HEK293 (cell line): ENCODE measurements around the gene RBM4.

Source experiments
- CTCF ChIA-PET: fragments of 350-600 bp; formaldehyde crosslinking; extraction: SDS; loops from one replicate; lab custom pipeline; 2021; ENCODE audit warnings: antibody characterized with exemption; lab: Yijun Ruan, JAX
- POLR2A ChIA-PET: fragments of 300-600 bp; formaldehyde crosslinking; extraction: SDS; loops from one replicate; lab custom pipeline; 2020; ENCODE audit warnings: antibody characterized with exemption, inconsistent platforms; lab: Yijun Ruan, JAX
- H3K27ac ChIP-seq: fragments of 200-500 bp; sonication (Bioruptor generic); 2 replicates; pipeline ENCODE4 v1.5.1; 2014; ENCODE audit warnings: low read depth, low read length, control low read depth, inconsistent platforms; ENCODE audit errors: extremely low read depth
- H3K36me3 ChIP-seq, 2 experiments: fragments of 200-500 bp in 1 of 2; sonication (Bioruptor generic) in 1 of 2; 1 replicate in 1 of 2; 2 replicates in 1 of 2; pipeline ENCODE4 v1.5.1; 2014 to 2017; ENCODE audit warnings: inconsistent platforms in 2 of 2, low read length in 2 of 2; ENCODE audit not compliant: control insufficient read depth in 2 of 2, insufficient read depth in 1 of 2
- H3K4me1 ChIP-seq: fragments of 200-500 bp; sonication (Bioruptor generic); 2 replicates; pipeline ENCODE4 v1.5.1; 2014; ENCODE audit warnings: mild to moderate bottlenecking, low read length, inconsistent platforms; ENCODE audit not compliant: control insufficient read depth, insufficient read depth
- H3K4me3 ChIP-seq: 2 replicates; pipeline ENCODE4 v1.5.1; 2011; ENCODE audit warnings: low read depth, mild to moderate bottlenecking, control low read depth, low read length, moderate library complexity
- H3K9me3 ChIP-seq: fragments of 200-500 bp; sonication (Bioruptor generic); 2 replicates; pipeline ENCODE4 v1.5.1; 2014; ENCODE audit warnings: low read depth, low read length, inconsistent platforms; ENCODE audit not compliant: control insufficient read depth, insufficient read depth
- BCL11A ChIP-seq: fragments of 450-650 bp; formaldehyde crosslinking; IDR thresholded peaks from 2 replicates; pipeline ENCODE4 v1.5.1; 2016; ENCODE audit warnings: low read depth, missing biosample characterization, missing genetic modification characterization
- HIC1 ChIP-seq: fragments of 450-650 bp; formaldehyde crosslinking; IDR thresholded peaks from 2 replicates; pipeline ENCODE4 v1.5.1; 2016; ENCODE audit warnings: missing biosample characterization, missing genetic modification characterization
- MEIS1 ChIP-seq: sonication (generic); formaldehyde crosslinking; IDR thresholded peaks from 2 replicates; pipeline ENCODE4 v1.8.1; 2022; ENCODE audit warnings: missing genetic modification reagents, mild to moderate bottlenecking, borderline replicate concordance
- PBX3 ChIP-seq: sonication (generic); formaldehyde crosslinking; IDR thresholded peaks from 2 replicates; pipeline ENCODE4 v1.8.1; 2022; ENCODE audit warnings: mild to moderate bottlenecking, moderate library complexity, missing genetic modification reagents
- SALL2 ChIP-seq: fragments of 450-650 bp; formaldehyde crosslinking; IDR thresholded peaks from 2 replicates; pipeline ENCODE4 v1.5.0; 2017; ENCODE audit warnings: missing biosample characterization, mild to moderate bottlenecking, missing genetic modification characterization, borderline replicate concordance
- SP3 ChIP-seq: fragments of 450-650 bp; formaldehyde crosslinking; IDR thresholded peaks from 2 replicates; pipeline ENCODE4 v1.5.1; 2016; ENCODE audit warnings: missing biosample characterization, missing genetic modification characterization
- ZBTB6 ChIP-seq: fragments of 450-650 bp; formaldehyde crosslinking; IDR thresholded peaks from 2 replicates; pipeline ENCODE4 v1.5.1; 2017; ENCODE audit warnings: missing biosample characterization, missing genetic modification characterization
- ZNF10 ChIP-seq: fragments of 450-650 bp; formaldehyde crosslinking; IDR thresholded peaks from 2 replicates; pipeline ENCODE4 v1.5.1; 2017; ENCODE audit warnings: missing biosample characterization, missing genetic modification characterization
- ZNF146 ChIP-seq: fragments of 450-650 bp; formaldehyde crosslinking; IDR thresholded peaks from 2 replicates; pipeline ENCODE4 v1.5.1; 2016; ENCODE audit warnings: missing biosample characterization, missing genetic modification characterization
- ZNF174 ChIP-seq: fragments of 450-650 bp; formaldehyde crosslinking; IDR thresholded peaks from 2 replicates; pipeline ENCODE4 v1.5.0; 2017; ENCODE audit warnings: missing biosample characterization, mild to moderate bottlenecking, missing genetic modification characterization
- ZNF19 ChIP-seq: fragments of 450-650 bp; formaldehyde crosslinking; IDR thresholded peaks from 2 replicates; pipeline ENCODE4; 2016; ENCODE audit warnings: missing biosample characterization, missing genetic modification characterization, low read depth
- ZNF404 ChIP-seq: fragments of 450-650 bp; formaldehyde crosslinking; IDR thresholded peaks from 2 replicates; pipeline ENCODE4 v1.5.1; 2017; ENCODE audit warnings: missing biosample characterization, missing genetic modification characterization
- ZNF549 ChIP-seq: fragments of 450-650 bp; IDR thresholded peaks from 2 replicates; pipeline ENCODE4 v1.5.1; 2018; ENCODE audit warnings: missing biosample characterization, missing genetic modification characterization, mild to moderate bottlenecking, inconsistent platforms, moderate library complexity
- ZNF561 ChIP-seq: fragments of 450-650 bp; IDR thresholded peaks from 2 replicates; pipeline ENCODE4 v1.5.1; 2018; ENCODE audit warnings: missing biosample characterization, missing genetic modification characterization, borderline replicate concordance
- ZNF624 ChIP-seq: fragments of 450-650 bp; formaldehyde crosslinking; IDR thresholded peaks from 2 replicates; pipeline ENCODE4 v1.5.1; 2017; ENCODE audit warnings: missing biosample characterization, missing genetic modification characterization
- ZNF707 ChIP-seq: fragments of 450-650 bp; formaldehyde crosslinking; IDR thresholded peaks from 2 replicates; pipeline ENCODE4 v1.5.1; 2016; ENCODE audit warnings: missing biosample characterization, missing genetic modification characterization
- ZSCAN5A ChIP-seq: fragments of 450-650 bp; formaldehyde crosslinking; IDR thresholded peaks from 2 replicates; pipeline ENCODE4 v1.5.1; 2016; ENCODE audit warnings: missing biosample characterization, missing genetic modification characterization
- TF ChIP-seq, protein P1 (sequence below): IDR thresholded peaks from 2 replicates; pipeline ENCODE4 v1.6.1; 2011; ENCODE audit warnings: mild to moderate bottlenecking, low read depth, low read length, borderline replicate concordance
- TF ChIP-seq, protein P2 (sequence below): fragments of 450-650 bp; formaldehyde crosslinking; IDR thresholded peaks from 2 replicates; pipeline ENCODE4 v1.5.1; 2016; ENCODE audit warnings: missing biosample characterization, missing genetic modification characterization

Gene RBM4

DNA sequence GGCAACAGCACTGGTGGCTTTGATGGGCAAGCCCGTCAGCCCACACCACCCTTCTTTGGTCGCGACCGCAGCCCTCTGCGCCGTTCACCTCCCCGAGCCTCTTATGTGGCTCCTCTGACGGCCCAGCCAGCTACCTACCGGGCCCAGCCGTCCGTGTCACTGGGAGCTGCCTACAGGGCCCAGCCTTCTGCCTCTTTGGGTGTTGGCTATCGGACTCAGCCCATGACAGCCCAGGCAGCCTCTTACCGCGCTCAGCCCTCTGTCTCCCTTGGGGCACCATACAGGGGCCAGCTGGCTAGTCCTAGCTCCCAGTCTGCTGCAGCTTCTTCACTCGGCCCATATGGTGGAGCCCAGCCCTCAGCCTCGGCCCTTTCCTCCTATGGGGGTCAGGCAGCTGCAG lies 14.1 kb upstream of the RBM4 start:
- CTCF ChIA-PET: interaction anchor here (0.5 to 1.7 kb wide), 2 partner anchors 31 to 342 kb away, joined by 4 read pairs; partner anchors contain the start of genes CCDC87 and CCS

More for the DNA sequence above, 14.1 kb upstream of the RBM4 start:
- H3K4me1 ChIP-seq: 0 out of 2 replicates have a peak, but pooled peaks cover 3% of the 10 kb centered on the region
- H3K9me3 ChIP-seq: no peaks in the 10 kb centered on the region
- TF ChIP-seq SP3 (tag by site-specific recombination) (no peak), HIC1 (tag by site-specific recombination) (no peak), ZNF19 (tag by site-specific recombination) (no peak), ZNF404 (tag by site-specific recombination) (no peak), BCL11A (tag by site-specific recombination) (no peak), ZNF549 (no peak), ZNF174 (no peak), ZNF624 (tag by site-specific recombination) (no peak), MEIS1 (CRISPR knock-in tag) (no peak), ZBTB6 (tag by site-specific recombination) (no peak), ZNF146 (no peak), ZNF707 (tag by site-specific recombination) (no peak), ZNF561 (tag by site-specific recombination) (no peak), SALL2 (tag by site-specific recombination) (no peak), ZSCAN5A (tag by site-specific recombination) (no peak), PBX3 (no peak), ZNF10 (tag by site-specific recombination) (no peak)
- TF ChIP-seq, protein P1, sequence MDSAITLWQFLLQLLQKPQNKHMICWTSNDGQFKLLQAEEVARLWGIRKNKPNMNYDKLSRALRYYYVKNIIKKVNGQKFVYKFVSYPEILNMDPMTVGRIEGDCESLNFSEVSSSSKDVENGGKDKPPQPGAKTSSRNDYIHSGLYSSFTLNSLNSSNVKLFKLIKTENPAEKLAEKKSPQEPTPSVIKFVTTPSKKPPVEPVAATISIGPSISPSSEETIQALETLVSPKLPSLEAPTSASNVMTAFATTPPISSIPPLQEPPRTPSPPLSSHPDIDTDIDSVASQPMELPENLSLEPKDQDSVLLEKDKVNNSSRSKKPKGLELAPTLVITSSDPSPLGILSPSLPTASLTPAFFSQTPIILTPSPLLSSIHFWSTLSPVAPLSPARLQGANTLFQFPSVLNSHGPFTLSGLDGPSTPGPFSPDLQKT: no peak
- TF ChIP-seq, protein P2, sequence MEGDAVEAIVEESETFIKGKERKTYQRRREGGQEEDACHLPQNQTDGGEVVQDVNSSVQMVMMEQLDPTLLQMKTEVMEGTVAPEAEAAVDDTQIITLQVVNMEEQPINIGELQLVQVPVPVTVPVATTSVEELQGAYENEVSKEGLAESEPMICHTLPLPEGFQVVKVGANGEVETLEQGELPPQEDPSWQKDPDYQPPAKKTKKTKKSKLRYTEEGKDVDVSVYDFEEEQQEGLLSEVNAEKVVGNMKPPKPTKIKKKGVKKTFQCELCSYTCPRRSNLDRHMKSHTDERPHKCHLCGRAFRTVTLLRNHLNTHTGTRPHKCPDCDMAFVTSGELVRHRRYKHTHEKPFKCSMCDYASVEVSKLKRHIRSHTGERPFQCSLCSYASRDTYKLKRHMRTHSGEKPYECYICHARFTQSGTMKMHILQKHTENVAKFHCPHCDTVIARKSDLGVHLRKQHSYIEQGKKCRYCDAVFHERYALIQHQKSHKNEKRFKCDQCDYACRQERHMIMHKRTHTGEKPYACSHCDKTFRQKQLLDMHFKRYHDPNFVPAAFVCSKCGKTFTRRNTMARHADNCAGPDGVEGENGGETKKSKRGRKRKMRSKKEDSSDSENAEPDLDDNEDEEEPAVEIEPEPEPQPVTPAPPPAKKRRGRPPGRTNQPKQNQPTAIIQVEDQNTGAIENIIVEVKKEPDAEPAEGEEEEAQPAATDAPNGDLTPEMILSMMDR (tag by site-specific recombination): no peak
- H3K27ac ChIP-seq: no peak overlapping the region
- POLR2A ChIA-PET: interaction anchor here (1.0 to 7.0 kb wide), 5 partner anchors 8 to 31 kb away, joined by 3 to 42 read pairs (median 3); partner anchors contain the start of genes RBM14 and RBM4
- H3K36me3 ChIP-seq: peaks cover 15 to 96% of the 10 kb centered on the region in 2 experiments; a peak in 2 of 3 replicates
- H3K4me3 ChIP-seq: no peak overlapping the region
